GM21619 (cell line): Measurements from ENCODE around the gene ARHGEF16.

Experiments used
- ATAC-seq: cut with Tn5 transposase; IDR thresholded peaks from one replicate; pipeline ENCODE4 v1.9.1; 2021; ENCODE audit not compliant: unreplicated experiment

ARHGEF16 gene

DNA sequence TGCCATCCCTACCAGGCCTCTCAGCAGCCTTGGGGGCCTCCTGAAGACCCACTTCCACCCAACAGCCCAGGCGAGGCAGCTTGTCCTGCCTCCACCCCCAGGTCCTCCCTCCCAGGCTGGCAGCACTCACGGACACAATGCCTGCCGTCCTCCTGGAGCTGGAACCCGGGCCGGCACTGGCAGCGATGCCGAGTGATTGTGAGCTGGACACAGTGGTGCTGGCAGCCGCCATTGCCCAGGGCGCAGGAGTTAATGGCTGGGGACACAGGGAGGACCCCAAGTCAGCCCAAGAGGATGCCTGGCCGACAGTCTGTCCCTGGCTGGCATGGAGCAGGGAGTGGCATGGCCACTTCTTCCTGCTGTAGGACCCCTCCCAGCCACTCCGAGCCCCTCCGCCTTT lies 60.8 kb downstream of the ARHGEF16 start:
- no peak for ATAC-seq

DNA sequence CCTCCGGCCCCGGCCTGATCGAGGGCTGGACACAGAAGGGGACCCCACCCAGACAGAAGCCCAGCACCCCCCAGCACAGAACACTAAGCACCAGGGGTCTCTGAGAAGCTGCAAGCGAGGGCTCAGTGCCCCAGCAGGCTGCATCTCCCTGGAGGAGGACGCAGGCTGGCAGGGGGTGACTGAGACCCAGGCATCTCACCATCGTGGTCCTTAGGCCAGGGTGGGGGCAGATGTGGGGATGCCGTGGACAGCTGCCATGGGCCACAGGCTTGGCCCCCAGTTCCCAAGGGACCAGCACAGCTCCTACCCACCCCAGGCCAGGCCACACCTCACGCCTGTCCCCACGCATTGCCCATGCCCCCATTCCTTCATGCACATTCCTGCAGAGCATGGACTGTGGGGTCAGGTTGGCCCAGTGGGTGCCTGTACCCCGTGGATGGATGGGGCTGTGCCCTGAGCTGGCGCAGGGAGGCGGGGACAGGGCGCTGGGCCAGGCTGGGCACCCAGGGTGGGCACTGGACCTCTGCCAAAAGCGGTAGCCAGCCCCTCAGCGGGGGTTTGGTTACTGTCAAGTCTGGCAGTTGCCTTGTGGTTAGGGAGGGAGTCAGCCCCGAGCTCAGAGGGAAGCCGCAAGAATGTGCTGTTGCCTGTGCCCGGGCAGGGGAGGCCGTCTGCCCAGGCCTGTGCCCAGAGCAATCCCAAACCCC lies 61.5 kb downstream of the ARHGEF16 start:
- ATAC-seq = no peak

DNA sequence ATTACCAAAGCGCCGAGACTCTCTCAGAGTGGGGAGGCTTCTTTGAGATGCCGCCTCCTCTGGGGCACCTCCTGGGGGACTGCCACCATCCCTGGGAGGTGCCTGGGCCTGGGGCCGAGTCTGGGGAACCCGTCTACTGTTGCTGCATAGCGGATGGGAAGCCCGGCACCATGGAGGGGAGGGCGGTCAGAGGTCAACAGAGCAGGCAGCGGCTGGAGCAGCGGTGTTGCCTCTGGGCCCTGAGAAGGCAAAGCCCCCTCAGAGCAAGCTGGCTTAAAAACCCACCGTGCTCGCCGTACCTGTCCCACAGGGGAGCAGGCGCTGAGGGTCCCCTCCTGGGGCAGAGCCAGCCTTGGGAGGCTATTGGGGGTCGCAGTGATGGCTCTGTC lies 62.0 kb downstream of the ARHGEF16 start:
- ATAC-seq = no peak

DNA sequence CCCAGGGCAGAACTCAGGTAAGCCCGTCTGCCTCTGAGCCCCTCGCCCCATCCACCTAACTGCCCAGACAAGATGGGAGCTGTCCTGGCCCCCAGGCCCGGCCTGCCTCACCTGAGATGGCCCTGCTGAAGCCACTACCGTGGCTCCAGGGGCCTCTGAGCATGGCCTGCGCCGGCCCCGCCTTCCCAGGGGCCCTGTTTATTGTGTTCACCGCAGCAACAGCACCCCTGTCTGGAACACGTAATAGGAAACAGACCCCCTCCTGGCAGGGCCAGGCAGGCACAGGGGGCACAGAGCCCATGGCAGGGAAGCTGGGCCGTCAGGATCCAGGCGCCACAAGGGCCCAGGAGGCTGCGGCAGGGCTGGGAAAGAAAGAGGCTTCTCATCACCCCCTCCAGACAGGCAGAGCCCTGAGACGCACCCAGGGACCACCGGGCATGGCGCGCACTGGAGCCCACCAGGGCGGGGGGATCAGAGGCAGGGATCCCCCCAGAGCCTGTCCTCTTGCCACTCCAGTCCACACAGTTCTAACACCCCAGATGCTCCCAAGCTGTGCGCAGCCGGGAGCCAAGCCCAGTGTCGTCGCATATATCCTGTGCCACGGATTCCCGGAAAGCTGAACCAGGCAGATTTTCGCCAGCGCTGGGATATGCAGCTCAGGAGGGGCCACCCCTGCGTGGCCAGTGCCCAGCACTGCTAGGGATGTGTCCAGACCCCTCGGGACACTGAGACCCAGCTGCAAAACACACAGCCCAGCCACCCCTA lies 62.6 kb downstream of the ARHGEF16 start:
- no peak for ATAC-seq

DNA sequence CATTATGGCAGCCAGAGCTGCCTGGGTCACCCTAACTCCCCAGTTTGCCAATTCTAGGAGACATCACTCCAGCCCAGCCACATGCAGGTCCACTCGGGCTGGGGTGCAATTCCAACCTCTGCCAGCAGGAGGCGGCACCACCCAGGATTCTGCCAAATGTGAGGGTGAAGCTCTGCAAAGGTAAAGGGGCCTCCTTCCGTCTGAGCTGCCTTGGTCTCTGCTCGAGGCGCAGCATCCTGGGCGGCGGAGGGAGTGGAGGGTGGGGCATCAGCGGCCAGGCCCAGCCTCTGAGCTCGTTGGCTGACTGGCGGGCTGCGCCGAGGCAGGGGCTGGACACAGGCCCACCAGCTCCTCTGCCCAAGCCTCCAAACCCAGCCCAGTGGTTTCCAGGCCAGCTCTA lies 63.8 kb downstream of the ARHGEF16 start:
- no peak for ATAC-seq

DNA sequence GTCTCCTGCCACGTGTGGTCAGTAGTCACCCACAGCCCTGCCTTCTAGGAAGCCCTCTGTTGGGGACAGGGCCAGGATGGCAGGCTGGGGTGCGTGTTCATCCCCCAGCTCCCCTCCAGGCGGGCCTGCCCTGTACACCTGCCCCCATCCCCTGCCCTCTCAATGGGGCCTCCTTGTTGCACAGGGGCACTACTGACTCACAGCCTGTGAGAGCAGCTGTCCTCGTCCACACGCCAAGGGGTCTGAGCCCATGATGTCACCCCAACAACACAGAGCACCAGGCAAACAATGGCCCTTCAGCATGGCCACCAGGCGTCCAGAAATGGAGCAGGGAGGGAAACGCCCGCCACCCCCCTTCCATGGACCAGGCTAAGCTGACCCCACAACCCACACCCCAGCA lies 64.3 kb downstream of the ARHGEF16 start:
- no peak for ATAC-seq

DNA sequence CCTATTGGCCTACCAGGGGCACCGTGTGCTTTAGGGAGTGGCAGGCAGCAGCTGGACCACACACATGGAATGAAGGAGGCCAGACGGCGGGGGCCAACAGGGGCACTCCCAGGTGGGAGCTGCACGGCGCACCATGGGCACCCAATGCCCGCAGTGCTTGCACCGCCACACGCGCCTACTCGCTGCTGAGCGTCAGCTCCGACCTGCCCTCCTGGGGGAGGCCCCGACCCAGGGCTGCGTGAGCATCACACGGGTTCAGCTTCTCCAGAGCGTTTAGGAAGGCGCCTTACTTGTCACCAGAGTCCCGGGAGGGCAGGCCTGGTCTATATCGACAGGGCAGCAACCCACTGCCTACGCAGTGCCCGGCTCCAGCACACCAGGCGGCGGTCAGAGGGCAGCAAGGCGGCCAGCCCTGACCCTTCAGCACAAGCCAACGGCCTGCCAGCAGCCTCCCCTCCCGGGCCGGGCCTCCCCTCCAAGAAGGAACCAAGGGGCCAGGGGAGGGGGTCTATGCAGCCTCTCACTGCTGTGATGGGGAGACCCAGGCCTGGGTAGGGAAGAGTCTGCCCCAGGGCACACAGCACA lies 64.9 kb downstream of the ARHGEF16 start:
- no peak for ATAC-seq

DNA sequence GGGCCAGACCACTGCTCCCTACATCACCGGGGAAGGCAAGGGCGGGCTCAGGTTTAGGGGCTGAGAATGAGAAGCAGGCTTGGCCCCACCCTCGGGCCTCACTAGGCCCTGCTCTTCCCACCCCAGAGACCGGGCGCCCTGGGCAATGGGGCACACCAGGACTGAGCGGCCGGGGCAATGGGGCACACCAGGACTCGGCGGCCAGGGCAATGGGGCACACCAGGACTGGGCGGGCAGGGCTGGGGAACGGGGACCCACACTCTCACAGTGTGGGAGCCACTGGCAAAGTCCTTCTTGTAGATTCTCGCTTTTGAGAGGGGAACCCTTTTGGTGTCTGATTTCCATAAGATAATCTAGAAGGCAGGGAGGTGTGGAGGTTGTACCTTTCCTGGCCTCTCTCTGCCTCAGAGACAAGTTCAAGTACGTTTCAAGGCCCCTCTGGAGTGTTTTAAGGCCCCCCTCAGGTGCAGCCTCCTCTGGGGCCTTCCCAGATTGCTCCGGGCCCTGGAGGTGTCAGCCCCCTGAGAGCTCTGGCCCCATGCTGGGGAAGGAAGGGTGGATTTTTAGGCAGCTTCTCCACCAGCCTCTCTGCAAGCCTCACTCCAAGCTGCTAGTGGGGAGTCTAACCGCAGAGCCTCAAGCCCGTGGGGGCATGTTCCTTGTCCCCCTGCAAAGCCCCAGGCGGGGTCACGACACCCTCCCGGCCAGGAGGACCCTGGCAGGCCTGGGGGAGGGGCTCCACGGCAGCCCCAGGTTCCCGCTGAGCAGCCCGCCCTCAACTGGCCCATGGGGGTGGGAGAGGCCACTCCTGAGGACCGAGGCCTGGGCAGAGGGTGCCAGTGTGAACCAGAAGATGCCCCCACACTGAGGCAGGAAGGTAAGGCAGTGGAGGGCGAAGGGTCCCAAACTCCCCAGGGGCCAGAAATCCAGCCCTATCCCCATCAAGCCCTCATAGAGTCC lies 66.2 kb downstream of the ARHGEF16 start:
- no peak for ATAC-seq

DNA sequence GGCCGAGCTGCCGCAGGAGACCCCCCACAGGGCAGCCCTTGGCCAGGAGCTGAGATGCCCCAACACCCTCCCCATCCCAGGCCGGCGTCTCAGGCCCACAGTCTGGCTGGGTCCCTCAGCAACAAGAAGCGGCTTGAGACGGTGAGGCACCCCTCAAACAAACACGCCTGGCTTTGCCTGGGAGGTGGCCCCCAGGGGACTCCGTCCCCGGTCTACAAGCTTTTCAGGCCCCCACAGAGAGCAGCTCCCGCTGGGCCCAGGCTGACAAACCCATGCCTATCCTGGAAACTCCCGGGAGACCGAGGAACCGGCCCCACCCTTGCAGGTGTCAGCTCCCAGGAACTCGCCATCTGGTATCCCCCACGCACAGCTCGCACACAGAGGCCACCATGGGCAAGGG lies 67.0 kb downstream of the ARHGEF16 start:
- ATAC-seq = no peak

DNA sequence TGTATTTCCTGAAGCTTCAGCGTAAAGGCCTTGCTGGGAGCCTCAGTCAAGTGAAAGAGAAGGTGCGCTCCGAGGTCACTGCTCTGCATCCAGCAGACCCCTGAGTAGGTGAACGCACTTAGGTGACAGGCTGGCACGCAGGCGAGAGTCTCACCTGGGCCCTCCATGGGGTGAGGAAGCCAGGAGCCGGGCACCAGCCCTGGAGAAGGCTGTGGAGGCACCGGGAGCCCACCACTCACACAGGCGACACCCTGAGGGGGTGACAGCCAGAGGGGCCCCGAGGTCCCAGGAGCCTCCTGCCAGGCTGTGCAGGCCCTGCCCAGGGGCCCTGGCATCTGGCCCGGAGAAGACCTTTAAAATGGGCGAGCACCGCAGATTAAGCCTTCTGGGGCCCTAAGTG lies 67.6 kb downstream of the ARHGEF16 start:
- no peak for ATAC-seq

DNA sequence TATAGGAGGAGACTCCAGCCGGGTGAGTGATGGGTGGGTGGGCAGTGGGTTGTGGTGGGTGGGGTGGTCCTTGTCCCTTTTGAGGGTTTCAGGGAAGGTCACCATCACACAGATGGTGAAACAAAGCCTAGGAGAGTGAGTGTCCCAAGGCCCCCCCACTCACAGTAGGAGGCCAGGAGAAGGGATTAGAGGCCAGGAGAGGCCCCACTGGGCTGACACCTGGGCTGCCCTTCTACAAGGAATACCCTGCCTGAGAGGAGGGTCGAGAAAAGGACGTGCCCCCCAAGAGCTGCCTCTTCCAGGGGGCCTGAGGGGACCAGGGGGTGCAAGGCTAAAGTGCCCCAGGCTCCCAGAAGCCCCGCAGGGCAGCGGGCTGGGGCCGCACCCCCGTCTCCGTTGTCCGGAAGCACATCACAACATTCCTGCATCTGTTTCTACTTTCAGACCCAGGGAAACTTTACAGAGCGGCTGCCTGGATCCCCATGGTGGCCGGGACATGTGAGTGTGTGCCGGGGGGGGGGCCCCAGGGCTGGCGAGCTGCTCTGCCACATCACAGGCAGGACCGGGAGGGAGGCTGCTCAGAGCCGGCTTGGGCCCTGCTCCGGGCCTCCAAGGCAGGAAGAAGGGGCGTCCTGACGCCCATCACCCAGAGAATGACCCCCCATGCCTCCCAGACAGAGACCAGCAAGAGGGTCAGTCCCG lies 68.2 kb downstream of the ARHGEF16 start:
- no peak for ATAC-seq

DNA sequence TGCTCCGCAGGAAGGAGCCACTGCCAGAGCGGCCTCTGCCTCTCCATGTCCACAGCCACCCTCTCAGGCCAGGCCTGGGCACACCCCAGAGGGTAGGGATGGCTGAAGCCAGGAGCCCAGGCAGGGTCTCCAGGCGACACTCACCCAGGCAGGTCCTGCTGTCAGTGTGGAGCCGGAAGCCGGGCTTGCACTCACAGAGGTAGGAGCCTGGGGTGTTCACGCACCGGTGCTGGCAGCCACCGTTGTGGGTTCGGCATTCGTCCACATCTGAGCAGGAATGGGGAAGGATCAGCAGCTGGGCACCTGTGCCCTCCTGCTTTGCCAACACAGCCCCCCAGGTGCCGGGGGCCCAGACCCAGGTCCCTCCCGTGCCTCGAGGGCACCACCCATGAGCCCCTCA lies 69.5 kb downstream of the ARHGEF16 start:
- ATAC-seq = no peak

DNA sequence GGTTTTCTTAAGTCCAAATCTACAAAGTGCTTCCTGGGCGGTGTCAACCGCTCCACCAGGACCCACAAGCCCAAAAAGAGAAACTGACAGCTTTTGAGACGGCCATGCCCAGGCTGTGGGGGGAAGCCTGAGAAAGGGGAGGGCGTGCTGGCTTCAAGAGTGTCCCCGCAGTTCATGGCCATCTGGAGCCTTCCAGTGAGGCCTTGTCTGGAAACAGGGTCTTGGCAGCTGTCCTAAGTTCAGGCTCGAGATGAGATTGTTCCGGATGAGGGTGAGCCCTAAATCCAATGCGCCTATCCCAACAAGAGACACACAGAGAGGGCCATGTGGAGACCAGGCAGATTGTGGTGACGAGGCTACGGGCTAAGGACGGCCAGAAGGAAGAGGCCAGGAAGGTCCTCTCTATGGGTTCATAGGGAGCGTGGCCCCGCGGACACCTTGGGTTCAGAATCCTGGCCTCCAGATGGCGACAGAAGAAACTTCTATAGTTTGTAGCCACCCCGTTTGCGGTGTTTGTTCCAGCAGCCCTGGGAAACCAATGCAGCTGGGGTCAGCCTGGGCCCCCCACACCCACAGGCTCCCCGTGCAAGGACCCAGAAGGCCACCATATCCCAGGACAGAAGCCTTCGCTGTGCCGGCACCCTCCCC lies 70.2 kb downstream of the ARHGEF16 start:
- no peak for ATAC-seq

DNA sequence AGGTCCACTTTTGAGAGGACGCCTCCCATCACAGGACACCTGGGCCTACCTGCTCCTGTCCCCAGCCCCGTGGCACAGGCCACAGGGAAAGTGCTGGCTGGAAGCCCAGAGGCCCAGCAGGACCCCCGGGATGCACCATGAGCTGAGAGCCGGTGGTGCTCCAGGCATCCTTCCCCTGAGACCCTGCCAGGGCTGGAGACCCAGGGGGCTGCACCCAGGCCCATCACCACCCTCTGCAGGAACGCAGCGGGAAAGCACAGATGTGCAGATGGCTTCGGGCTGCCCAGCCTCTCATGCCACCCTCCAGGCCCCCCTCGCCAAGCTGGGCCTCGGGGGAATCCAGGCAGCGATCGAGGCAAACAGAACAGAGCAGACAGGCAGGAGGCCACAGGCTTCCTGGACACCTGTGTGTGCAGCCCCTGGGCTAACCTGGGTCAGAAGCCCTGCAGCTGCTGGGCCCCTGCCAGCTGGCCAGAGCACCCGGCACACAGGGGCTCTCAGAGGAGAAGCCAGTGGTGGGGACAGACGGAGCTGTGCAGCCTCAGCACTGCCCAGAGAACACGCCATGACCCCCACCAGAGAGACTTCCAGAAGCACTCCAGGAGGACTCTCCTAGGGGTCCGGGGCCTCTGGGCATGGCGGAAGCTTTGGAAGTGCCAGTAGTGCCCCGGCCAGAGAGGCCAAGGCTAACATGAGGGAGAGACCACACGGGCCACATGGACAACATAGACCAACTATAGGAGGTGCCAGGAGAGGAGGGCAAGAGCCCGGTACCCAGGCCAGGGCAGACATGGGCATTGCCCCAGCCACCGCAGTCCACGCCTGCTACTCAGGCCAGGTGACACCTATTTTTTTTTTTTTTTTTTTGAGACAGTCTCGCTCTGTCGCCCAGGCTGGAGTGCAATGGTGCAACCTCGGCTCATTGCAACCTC lies 71.4 kb downstream of the ARHGEF16 start:
- ATAC-seq = no peak

DNA sequence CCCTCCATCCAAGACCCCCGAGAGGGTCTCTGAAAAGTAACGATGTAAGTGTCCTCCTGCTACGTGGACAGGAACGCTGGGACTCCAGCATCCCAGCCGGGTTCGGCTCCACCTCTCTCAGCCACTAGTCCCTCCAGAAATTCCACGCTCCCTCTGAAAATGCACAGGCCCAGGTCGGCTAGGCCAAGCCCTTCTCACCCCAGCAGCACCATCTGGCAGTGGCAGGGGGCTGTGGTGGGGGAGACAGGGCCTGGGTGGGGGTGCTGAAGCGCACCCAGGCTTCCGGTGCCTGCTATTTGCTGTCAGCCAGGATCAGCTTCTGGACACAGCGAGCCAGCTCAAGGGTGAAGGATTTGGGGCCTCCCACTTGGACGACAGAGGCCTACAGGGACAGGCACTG lies 73.3 kb downstream of the ARHGEF16 start:
- no peak for ATAC-seq

DNA sequence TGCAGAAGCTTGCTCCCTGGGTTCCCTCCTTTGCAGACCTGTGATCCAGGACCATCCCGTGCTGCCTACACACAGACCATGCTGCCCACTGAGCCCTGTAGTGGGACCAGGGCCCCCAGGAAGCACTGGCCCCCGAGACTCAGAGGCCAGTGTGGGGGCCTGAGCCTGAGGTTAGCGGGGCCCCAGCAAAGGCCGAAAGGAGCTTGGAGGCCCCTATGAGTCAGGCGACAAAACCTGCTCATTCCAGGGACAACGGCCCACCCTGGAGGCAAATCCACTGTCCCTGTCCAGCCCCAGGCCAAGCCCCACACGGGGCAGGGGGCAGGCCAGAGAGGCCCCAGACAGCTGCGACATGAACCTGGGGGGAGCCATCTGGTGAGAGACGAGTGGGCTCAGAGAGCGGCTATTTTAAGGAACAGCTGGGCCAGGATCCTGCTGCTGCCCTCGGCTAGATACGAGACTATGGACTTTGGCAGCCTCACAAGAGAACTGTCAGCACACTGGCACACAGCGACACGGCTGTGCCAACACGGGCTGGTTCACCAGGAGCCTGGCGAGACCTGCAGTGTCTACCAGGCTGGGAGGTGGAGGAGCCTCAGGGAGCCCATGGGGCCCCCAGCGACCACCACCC lies 74.7 kb downstream of the ARHGEF16 start:
- no peak for ATAC-seq

DNA sequence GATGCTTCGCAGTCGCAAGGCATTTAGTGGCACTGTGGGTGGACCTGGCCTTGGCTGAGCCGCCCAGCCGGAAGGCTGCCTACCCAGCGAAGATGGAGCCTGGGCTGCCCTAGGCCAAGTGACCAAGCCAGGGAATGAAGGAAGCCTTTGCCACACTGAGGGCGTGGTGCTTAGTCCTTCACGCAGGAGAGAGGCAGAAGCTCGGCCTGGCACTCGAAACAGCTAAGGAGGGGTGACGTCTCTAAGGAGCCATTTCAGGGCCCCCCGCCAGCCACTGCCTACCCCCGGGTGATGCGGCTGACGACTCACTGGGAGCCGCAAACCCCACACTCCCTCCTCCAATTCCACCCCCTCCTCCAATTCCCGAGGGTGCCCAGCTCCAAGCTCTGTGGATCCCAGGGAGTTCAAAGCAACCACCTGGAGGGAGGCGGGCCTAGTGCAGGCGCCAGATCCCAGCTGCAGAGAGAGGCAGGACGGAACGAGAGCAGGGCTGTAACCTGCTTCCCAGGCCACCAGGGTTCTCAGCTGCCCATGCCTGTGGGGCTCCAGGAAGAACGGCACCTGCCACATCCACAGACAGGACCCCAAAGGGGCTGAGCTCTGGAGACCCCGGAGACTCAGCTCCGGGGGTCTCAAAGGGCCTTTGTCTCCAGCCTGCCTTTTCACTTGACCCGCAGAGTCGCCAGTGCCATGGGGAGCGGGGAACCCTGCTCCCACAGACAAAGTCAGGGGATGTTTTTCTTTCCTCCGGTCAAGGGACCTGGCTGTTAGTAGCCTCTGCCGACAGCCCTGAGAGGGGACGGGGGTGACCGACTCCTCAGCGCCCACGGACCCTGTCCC lies 75.8 kb downstream of the ARHGEF16 start:
- ATAC-seq = no peak
